Gastrocnemius medialis (tissue), 4 donors: ENCODE measurements around the gene NECAB3. TPM values are rescaled to one million over a fixed set of nuclear protein-coding genes. Genes with fewer than 3 reads are reported as not detected.

ENCODE experiments used
- ATAC-seq, 2 donors: fragments of 150-250 bp; one replicate each; pipeline ENCODE4 v1.9.1; 2016
- DNase-seq, 2 donors: peaks; one replicate each; pipeline ENCODE4 v3.0.0-alpha.2; 2019
- H3K27ac ChIP-seq, 4 donors: fragments of 200-600 bp; sonication (generic); 1 replicate in 1 of 4; 2 replicates in 3 of 4; pipeline ENCODE4 v1.5.1; 2016 to 2018; ENCODE audit warnings: mild to moderate bottlenecking in 2 of 4, moderate library complexity in 1 of 4
- H3K27me3 ChIP-seq, 3 donors: fragments of 200-600 bp; sonication (generic) in 2 of 3; 1 replicate in 1 of 3; 2 replicates in 2 of 3; pipeline versions ENCODE4 v1.5.1 to v1.6.0; 2016 to 2019; ENCODE audit warnings: mild to moderate bottlenecking in 1 of 3, moderate library complexity in 1 of 3
- H3K36me3 ChIP-seq, 2 donors: fragments of 200-600 bp; sonication (generic) in 1 of 2; one replicate each; pipeline ENCODE4 v1.5.1; 2017 to 2018
- H3K4me1 ChIP-seq, 2 donors: fragments of 200-600 bp; sonication (generic) in 1 of 2; one replicate each; pipeline ENCODE4 v1.5.1; 2016 to 2017; ENCODE audit warnings: mild to moderate bottlenecking in 2 of 2
- H3K4me3 ChIP-seq, 4 donors: fragments of 200-600 bp; sonication (generic) in 3 of 4; 1 replicate in 1 of 4; 2 replicates in 3 of 4; pipeline ENCODE4 v1.5.1; 2016 to 2019; ENCODE audit warnings: mild to moderate bottlenecking in 2 of 4
- H3K9me3 ChIP-seq, 3 donors: fragments of 200-600 bp; sonication (generic) in 2 of 3; 1 replicate in 1 of 3; 2 replicates in 2 of 3; pipeline ENCODE4 v1.5.1; 2016 to 2019
- POLR2A ChIP-seq, 2 donors: fragments of 450-650 bp; IDR thresholded peaks; one replicate each; pipeline ENCODE4 v1.6.1; 2017; ENCODE audit warnings: antibody characterized with exemption in 2 of 2, mild to moderate bottlenecking in 2 of 2, moderate library complexity in 2 of 2
- in situ Hi-C, 4 donors: fragments of 200-750 bp; cut with MboI; loops; one replicate each; pipeline versions ENCODE4 v1.15.0 to v1.8.0; 2017; ENCODE audit warnings: low sequenced_read_pairs in 4 of 4
- intact Hi-C: fragments of 100-400 bp; cut with DNase I; formaldehyde crosslinking; loops from one replicate; pipeline ENCODE4 v1.15.1; 2023; ENCODE audit warnings: low total_unique reads
- total RNA-seq, 4 donors: library from RNA; depleted of rRNA; stranded (reverse); fragments of >200 nt; gene quantifications; one replicate each; pipeline versions ENCODE4 v1.1.0 to v1.2.3, GENCODE V29; 2016
- TF ChIP-seq, protein P1 (sequence below), 5 experiments: fragments of 450-650 bp in 3 of 5; fragments of 200-600 bp in 2 of 5; sonication (generic) in 2 of 5; IDR thresholded peaks in 4 of 5; conservative IDR thresholded peaks in 1 of 5; 1 replicate in 4 of 5; 2 replicates in 1 of 5; pipeline ENCODE4 v1.5.1; 2016 to 2019; ENCODE audit warnings: antibody characterized with exemption in 5 of 5, mild to moderate bottlenecking in 3 of 5, moderate library complexity in 3 of 5

NECAB3 gene
- total RNA-seq, 4 donors from 2014 or later, result 72.3 to 127 (median 107) TPM

DNA sequence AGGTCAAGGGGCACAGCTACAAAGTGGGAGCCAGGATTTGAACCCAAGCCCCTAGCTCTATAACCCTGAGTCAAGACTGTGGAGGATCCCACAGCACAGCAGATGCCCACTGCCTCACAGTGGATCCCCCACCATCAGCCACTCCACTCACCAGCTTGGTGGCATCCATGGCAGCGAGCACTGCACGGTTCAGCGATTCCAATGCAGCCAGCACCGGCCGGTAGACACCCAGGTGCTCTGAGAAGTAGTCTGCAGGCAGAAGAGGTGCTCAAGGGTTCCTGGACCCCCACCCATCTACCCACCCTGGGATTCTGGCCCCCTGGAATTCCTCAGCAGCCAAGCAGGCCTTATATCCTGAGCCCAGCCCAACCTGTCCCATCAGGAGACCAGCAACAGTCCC lies 5.0 kb downstream of the NECAB3 start:
- H3K4me1 ChIP-seq, result peaks cover 19 to 23% of the 10 kb centered on the region in 2 donors
- H3K9me3 ChIP-seq, result no peaks in the 10 kb centered on the region
- H3K4me3 ChIP-seq, result no peak overlapping the region
- ATAC-seq (no peak), DNase-seq (no peak)
- H3K27me3 ChIP-seq, result no peaks in the 10 kb centered on the region
- peaks cover 0 to 15% of the 10 kb centered on the region in 2 donors for H3K36me3 ChIP-seq
- peak overlapping the region in 1 of 4 donors; percentile 41 for H3K27ac ChIP-seq
- in situ Hi-C loops (loop anchor here in 2 of 4 donors (5.0 to 10.0 kb wide), 2 partner anchors 204 to 212 kb away; no protein-coding TSS in a partner anchor), intact Hi-C loops (loop anchor here (2.0 to 10.0 kb wide), 4 partner anchors 184 to 326 kb away; partner anchors contain the start of genes CDK5RAP1 and RALY)
- TF ChIP-seq POLR2A (IDR thresholded peaks at IDR 0.05), result no peak
- TF ChIP-seq, protein P1, sequence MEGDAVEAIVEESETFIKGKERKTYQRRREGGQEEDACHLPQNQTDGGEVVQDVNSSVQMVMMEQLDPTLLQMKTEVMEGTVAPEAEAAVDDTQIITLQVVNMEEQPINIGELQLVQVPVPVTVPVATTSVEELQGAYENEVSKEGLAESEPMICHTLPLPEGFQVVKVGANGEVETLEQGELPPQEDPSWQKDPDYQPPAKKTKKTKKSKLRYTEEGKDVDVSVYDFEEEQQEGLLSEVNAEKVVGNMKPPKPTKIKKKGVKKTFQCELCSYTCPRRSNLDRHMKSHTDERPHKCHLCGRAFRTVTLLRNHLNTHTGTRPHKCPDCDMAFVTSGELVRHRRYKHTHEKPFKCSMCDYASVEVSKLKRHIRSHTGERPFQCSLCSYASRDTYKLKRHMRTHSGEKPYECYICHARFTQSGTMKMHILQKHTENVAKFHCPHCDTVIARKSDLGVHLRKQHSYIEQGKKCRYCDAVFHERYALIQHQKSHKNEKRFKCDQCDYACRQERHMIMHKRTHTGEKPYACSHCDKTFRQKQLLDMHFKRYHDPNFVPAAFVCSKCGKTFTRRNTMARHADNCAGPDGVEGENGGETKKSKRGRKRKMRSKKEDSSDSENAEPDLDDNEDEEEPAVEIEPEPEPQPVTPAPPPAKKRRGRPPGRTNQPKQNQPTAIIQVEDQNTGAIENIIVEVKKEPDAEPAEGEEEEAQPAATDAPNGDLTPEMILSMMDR (IDR thresholded peaks at IDR 0.05 in 4 of 5, conservative IDR thresholded peaks at IDR 0.05 in 1 of 5), result no peak

DNA sequence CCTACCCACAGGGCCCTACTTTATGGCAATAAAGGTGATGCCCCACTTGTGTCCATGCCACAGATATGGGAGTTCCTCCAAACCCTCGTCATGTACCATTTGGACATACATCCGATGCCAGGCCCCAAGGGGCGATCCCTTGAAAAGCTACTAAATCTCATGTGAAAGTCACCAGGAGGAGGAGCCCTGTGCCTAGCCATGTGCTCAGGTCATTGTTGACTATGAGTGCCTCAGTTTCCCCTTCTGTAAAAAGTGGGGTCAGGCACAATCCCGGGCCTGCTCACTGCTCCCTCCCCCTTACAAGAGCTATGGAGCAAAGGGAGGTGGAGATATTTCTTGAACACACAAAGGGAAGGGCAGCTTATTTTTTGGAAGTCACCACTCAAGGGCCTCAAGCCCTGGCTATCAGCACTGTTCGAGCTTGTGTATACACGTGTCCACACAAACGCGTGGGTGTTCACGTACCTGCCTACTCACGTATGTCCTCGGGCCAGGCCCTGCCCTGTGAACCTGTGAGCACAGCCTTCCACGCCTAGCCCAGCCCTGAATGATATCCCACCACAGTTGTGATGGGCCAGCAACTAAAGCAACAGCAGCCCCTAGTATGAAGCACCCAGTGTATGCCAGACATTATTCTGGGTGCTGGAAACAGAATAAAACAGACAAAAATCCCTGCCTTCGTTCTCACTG lies 5.6 kb downstream of the NECAB3 start:
- no peak overlapping the region for H3K4me3 ChIP-seq
- no peaks in the 10 kb centered on the region for H3K9me3 ChIP-seq
- intact Hi-C loops (loop anchor here (2.0 to 10.0 kb wide), 4 partner anchors 184 to 326 kb away; partner anchors contain the start of genes CDK5RAP1 and RALY), in situ Hi-C loops (loop anchor here in 2 of 4 donors (5.0 to 10.0 kb wide), 2 partner anchors 204 to 211 kb away; no protein-coding TSS in a partner anchor)
- peak overlapping the region in 3 of 4 donors; percentile 76 to 83 (median 78) for H3K27ac ChIP-seq
- no peaks in the 10 kb centered on the region for H3K27me3 ChIP-seq
- peaks cover 19 to 26% of the 10 kb centered on the region in 2 donors for H3K4me1 ChIP-seq
- no peak for DNase-seq
- TF ChIP-seq, protein P1 (IDR thresholded peaks at IDR 0.05 in 4 of 5, conservative IDR thresholded peaks at IDR 0.05 in 1 of 5), result no peak
- no peak for TF ChIP-seq POLR2A (IDR thresholded peaks at IDR 0.05)
- no peak for ATAC-seq
- H3K36me3 ChIP-seq, result peaks cover 0 to 15% of the 10 kb centered on the region in 2 donors

DNA sequence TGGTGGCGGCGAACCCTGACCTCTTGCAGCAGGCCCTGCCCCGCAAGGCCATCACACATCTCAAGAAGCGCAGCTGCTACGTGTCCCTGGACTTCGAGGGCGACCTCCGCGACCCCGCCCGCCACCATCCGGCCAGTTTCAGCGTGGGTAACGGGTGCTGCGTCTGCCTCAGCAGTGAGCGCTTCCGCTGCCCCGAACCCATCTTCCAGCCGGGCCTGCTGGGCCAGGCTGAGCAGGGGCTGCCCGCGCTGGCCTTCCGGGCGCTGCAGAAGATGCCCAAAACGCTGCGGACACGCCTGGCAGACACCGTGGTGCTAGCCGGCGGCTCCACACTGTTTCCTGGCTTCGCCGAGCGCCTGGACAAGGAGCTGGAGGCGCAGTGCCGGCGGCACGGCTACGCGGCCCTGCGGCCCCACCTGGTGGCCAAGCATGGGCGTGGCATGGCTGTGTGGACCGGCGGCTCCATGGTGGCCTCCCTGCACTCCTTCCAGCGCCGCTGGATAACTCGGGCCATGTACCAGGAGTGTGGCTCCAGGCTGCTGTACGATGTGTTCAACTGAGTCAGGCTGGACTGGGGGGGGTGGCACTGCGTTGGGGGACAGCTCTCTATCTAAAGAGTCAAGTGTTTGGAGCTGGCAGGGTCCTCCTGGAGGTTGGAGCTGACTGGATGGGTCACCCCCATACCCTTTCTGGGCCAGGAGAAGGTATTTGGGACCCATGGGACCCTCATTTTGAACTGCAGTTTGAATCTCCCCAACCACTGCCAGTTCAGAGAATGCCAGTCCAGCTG lies 6.4 kb downstream of the NECAB3 start:
- peak overlapping the region; percentile 63 to 83 (median 77) for H3K27ac ChIP-seq
- intact Hi-C loops, result loop anchor here (2.0 to 10.0 kb wide), 4 partner anchors 183 to 327 kb away; partner anchors contain the start of genes CDK5RAP1 and RALY
- DNase-seq (peak; percentile 59 to 77), ATAC-seq (peak; percentile 63 to 73)
- peaks cover 0 to 15% of the 10 kb centered on the region in 2 donors for H3K36me3 ChIP-seq
- TF ChIP-seq, protein P1 (IDR thresholded peaks at IDR 0.05 in 4 of 5, conservative IDR thresholded peaks at IDR 0.05 in 1 of 5), result peak; percentile 91 to 99 (median 95)
- TF ChIP-seq POLR2A (IDR thresholded peaks at IDR 0.05), result no peak
- H3K4me1 ChIP-seq, result peaks cover 18 to 24% of the 10 kb centered on the region in 2 donors
- no peaks in the 10 kb centered on the region for H3K27me3 ChIP-seq
- no peaks in the 10 kb centered on the region for H3K9me3 ChIP-seq
- peak overlapping the region; percentile 65 to 78 (median 72) for H3K4me3 ChIP-seq
- in situ Hi-C loops, result loop anchor here in 2 of 4 donors (5.0 to 10.0 kb wide), 2 partner anchors 203 to 211 kb away; no protein-coding TSS in a partner anchor

DNA sequence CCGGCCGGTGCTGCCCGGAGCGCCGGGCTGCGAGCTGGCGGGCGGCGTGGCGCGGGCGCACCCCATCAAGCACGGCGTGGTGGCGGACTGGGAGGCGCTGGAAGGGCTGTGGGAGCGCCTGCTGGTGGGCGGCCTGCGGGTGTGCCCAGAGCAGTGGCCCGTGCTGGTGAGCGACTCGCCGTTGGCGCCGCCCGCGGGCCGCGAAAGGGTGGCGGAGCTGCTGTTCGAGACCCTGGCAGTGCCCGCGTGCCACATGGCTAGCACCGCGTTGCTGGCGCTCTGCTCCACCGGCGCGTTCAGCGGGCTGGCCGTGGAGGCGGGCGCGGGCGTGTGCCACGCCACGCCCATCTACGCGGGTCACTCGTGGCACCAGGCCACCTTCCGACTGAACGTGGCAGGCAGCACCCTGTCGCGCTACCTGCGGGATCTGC lies 7.0 kb downstream of the NECAB3 start:
- in situ Hi-C loops (loop anchor here in 2 of 4 donors (5.0 to 10.0 kb wide), 2 partner anchors 202 to 210 kb away; no protein-coding TSS in a partner anchor), intact Hi-C loops (loop anchor here (5.0 to 10.0 kb wide), 3 partner anchors 182 to 328 kb away; partner anchors contain the start of genes CDK5RAP1 and RALY)
- Histone ChIP-seq H3K4me1 (peaks cover 14 to 20% of the 10 kb centered on the region in 2 donors), H3K4me3 (peak overlapping the region; percentile 65 to 78 (median 72)), H3K36me3 (peaks cover 0 to 15% of the 10 kb centered on the region in 2 donors), H3K27me3 (no peaks in the 10 kb centered on the region), H3K27ac (peak overlapping the region; percentile 63 to 83 (median 77)), H3K9me3 (no peaks in the 10 kb centered on the region)
- TF ChIP-seq POLR2A (IDR thresholded peaks at IDR 0.05), result no peak
- TF ChIP-seq, protein P1 (IDR thresholded peaks at IDR 0.05 in 4 of 5, conservative IDR thresholded peaks at IDR 0.05 in 1 of 5), result no peak
- DNase-seq (peak in 1 of 2 donors; percentile 55), ATAC-seq (peak; percentile 24 to 40)
